Activated T-cell treated with anti-CD3 and anti-CD28 coated beads for 24 hours (primary cell): ENCODE data around the gene CPTP.

Experiments used
- DNase-seq: peaks from one replicate; pipeline ENCODE4 v3.0.0-alpha.2; 2020; ENCODE audit warnings: low read depth

The CPTP gene

GRCh38 chr1:1292442-1292779, 32.2 kb upstream of the CPTP start:
- no peak for DNase-seq

DNA sequence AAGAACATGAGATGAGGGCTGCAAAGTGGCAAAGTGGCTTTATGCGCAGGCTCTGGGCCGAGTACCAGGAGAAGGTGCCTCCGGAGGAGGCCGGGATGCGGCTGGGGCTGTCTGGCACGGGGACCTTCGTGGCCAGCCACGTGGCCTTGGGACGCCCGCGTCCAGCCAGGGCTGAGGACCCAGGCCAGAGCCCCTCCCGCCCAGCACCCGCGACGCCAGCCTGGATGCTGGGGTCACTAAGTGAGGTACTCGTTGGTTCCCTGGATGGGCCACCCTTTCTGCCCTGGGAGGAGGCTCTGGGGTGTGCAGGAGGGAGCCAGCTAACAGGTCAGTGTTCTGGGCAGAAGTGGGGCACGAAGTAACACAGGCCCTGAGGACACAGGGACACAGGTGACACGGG, 31.8 kb upstream of the CPTP start:
- DNase-seq = no peak

DNA sequence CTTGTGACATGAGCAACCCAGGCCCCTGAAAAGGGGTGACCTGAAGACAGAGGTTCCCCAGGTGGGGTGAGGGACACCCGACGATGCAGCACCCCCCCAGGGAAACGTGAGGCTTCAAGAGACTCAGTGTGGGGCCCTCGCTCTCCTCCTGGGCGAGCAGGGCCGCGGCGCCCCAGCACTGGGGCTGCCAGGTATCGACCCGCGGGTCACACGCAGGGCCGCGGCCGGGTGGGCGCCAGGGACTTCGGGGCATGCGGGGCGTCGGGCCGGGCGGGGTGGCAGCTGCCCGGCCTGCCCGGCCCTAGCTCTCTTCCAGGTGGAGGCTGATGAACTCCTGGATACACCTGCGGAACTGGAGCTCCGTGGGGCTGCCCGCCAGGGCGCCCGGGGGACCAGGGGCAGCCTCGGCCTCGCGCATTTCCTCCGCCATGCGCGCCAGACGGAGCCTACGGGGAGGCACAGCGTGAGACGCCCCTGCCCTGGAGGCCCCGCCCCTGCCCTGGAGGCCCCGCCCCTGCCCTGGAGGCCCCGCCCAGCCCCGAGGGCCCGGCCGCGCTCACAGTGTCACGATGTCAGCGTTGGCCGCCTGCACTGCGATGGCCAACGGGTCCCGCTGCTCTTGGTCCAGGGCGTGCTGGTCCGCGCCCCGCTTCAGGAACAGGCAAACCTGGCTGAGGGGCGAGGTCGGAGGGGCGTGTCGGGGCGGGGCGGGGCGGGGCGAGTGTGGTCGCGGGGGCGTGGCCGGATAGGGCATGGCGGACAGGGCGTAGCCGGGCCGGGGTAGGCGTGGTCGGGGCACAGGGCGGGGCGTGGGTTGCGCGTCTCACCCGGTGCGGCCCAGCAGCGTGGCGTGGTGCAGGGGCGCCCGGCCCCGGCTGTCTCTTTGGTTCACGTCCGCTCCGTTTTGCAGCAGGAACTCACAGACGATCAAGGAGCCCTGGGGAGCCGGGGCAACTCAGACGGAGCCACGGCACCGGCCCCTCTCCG, 31.0 kb upstream of the CPTP start:
- DNase-seq = no peak

DNA sequence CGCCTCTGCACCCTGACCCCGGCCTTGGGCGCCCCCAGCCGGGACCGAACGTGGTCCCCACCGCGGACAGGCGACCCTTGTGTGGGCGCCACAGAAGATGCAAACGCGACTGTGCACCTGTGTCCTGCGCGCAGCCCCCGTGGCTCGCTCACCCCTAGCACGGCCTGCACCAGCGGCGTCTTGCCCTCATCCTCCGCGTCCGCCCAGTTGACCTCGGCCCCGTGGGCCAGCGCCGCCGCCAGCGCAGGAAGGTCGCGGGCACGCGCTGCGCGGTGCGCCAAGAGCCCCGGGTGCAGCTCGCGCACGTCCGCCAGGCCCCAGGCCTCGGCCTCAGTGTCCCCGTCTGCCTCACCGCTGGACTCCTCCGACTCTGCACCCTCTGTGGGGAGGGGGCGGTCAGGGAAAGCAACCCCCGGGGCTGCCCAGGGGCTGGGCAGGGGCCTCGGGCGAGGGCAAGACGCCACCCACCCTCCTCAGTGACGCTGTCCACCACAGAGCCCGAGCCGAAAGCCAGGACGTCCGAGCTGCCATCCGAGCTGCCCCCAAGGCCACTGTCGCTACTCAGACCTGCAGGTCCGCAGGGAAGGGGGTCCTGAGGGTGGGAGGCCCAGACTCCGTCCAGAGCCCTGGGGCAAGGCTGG, 30.2 kb upstream of the CPTP start:
- no peak for DNase-seq

GRCh38 chr1:1295154-1295923, 29.3 kb upstream of the CPTP start:
- DNase-seq = no peak

DNA sequence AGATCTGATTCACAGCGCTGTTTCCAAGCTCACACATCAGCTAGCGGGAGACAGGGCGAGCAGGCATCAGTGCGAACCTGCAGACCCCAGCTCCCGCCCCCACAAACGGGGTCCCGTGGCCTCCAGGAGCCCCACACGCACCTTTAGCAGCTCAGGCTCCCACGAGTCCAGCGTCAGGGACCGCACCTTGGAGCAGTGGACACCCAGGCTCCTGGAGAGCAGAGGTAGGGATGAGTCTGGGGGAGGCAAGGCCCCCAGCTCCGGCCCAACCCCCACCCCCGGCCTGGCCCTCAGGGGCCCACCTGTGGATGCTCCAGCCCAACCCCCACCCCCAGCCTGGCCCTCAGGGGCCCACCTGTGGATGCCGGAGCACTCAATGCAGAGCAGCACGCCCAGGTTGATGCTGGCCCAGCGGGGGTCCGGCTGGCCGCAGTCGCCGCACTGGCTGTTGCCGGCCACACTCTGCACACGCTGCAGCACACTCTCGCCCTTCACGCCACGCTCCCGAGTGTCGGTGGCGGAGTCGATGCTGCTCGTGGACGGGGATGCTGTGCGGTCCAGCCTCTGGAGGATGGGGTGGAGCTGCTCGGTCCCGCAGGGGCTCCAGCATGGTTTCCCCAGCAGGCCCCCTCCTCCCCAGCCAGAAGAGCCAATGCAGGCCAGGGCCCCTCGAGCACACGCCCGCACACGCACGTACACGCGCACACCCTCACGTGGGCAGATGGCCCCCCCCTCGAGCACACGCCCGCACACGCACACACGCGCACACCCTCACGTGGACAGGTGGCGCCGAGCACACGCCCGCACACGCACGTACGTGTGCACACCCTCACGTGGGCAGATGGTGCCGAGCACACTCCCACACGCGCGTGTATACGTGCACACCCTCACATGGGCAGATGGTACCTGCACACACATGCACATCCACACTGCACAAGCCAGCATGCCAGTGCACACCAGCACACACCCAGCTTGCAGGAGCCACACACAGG, 28.2 kb upstream of the CPTP start:
- no peak for DNase-seq

DNA sequence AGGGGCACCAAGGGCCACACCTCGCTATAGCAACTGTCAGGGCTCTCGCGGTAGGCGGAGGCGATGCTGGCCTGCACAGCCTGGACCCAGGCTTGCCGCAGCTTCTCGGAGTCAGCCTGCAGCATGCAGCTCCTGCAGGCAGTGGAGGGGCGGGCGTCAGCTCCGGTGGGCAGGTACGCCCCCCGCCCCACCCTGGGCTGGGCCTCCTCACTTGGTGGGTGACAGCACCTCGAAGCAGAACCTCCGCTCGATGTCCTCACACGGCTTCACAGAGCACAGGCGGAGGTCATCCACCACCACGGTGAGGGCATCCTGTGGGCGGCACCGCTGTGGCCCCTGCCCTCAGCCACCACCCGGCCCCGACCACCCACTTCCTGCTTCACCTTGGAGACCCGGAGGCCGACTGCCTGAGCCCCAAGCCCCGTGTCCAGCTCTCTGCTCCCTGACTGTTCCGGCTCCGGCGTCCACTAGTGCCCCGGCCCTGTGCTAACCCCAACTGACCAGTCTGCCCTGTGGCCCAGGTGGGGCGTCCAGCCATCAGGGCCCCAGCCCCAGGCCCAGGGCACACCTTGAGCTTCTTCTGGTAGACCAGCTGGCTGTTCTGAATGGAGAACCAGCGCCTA, 26.7 kb upstream of the CPTP start:
- DNase-seq = no peak

DNA sequence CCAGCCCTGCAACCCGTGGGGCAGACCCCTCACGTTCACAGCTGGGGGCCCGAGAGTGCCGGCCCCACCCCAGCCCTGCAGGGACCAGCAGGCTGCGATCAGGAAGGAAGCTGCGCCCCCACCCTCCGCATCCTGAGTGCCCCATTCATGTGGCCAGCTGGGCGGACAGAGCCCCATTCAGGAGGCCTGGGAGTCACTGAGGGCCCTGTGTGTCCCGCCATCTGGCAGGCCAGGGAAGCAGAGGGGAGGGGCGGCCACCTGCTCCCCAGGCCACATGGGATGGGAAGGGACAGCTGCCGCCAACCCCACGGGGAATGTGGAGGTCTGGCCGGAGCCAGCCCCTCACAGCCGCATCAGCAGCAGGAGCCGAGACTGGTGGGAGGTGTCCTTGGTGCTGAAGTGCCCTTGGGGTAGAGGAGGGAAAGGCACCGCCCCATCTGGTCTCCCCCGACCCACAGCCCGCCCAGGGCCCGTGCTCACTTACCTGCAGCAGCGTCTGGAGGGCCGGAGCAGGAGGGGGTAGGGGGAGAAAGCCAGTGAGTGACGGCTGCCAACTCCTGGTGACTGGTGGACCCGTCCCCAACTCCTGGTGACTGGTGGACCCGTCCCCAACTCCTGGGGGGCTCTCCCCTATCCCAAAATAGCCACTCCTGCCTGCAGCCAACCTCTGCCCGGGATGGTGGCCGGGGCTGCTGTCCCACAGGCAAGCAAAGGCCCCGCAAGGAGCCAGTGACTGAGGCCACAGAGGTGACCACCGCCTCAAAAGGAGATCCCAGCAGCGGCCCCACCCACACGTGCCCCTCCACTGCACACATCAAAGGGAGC, 25.5 kb upstream of the CPTP start:
- DNase-seq = no peak

DNA sequence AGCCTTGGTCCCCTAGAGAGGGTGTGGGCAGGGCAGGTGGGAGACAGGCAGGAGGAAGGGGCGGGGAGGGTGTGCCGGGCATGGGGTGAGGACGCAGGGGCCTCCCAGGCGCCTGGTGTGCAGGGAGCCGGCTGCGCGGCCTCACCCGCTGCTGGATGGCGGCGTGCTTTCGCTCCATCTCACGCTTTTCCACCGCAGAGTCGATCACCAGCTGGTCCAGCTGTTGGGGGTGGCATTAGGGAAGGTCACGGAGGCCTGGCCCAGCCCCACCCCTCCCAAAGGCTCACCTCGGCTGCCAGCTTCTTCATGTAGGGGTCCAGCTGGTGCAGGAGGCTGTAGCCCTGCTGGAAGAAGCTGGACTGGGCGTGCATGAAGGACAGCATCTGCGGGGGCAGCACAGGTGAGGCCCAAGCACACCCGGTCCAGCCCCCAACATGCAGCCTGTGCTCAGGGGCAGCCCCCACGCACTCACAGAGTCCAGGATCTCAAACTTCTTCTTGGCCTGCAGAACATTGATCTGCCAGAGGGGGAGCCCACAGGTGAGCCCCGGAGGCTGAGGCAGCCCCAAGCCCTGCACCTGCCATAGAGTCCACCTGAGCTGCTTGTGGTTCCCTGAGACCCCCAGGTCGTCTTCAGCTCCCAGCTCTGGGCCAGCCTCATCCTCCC, 24.8 kb upstream of the CPTP start:
- no peak for DNase-seq

GRCh38 chr1:1300352-1300739, 24.3 kb upstream of the CPTP start:
- DNase-seq = no peak

GRCh38 chr1:1302006-1302430, 22.6 kb upstream of the CPTP start:
- no peak for DNase-seq

DNA sequence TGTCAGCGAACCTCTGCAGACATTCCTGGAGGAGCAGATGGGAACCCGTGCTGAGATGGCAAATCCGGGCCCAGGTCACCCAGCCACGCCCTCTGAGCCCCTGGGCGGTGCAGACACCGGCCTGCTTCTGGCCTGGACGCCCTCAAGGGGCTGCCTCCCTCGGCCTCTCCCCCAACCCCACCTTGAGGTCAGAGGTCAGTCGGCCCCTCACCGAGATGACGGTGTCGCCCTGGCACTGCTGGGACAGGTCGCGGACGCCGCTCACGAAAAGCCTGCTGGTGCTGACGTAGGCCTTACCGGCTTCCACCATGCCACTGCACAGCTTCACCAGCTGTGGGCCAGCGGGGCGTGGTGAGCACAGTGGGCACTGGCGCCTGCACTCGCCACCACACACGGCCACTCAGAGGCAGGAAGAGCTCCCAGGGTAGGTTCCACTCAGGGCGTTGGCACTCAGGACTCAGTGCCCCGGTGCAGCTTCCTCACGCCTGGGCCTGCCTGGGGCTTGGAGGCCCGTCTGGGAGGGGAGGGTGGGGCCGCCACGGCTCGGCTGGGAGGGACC, 21.6 kb upstream of the CPTP start:
- no peak for DNase-seq

DNA sequence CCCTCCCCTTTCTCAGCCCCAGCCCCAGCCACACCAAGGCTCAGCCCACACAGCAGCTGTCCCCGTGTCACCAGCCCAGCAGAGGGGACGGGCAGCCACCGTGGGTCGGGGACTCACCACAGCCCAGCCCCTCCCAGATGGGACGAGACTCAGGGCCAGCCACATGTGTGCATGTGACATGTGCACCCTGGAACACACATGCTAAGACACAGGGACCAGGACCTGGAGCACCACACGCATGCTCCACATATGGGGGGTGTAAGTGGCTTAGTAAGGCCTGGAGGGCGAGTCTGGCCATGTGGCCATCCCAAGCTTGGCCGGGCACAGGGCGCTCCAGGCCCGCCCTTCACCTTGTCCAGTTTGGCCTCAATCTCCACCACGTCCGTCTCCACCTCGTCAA, 20.9 kb upstream of the CPTP start:
- DNase-seq = no peak

GRCh38 chr1:1304331-1305299, 20.0 kb upstream of the CPTP start:
- DNase-seq = no peak

DNA sequence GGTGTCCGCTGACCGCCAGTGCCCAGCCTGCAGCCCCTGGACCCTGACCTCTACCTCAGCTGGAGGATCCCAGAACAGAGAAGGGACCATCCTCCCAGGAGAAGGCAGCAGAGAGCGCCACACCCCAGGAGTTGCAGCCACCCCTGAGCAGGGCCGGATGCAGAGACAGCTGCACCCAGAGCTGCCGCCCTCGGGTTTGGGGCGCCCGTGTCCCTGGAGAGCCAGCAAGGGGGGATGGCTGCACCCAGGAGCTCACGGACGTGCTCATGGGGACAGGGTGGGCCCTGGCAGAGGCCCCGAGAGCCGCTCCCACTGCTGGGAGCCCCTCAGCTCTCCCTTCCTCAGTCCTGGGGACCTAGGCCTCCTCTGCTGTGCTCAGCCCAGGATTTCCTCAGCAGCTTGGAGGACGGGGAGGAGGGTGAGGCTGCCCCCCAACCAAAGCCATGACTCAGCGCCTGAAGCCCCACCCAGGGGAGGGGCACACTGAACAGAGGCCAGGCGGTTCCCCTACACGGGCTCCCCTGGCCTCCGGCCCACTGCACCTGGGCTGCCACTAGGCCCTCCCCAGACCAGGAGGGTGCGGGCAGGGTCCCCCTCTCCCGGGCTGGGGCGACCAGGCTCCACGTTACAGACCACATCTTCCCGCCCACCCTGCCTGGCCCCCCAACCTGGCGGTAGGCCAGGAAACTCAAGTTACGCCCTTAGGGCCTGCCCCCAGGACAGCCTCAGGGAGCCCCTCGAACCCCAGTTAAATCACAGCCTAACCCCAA, 19.1 kb upstream of the CPTP start:
- peak; percentile 56 for DNase-seq

DNA sequence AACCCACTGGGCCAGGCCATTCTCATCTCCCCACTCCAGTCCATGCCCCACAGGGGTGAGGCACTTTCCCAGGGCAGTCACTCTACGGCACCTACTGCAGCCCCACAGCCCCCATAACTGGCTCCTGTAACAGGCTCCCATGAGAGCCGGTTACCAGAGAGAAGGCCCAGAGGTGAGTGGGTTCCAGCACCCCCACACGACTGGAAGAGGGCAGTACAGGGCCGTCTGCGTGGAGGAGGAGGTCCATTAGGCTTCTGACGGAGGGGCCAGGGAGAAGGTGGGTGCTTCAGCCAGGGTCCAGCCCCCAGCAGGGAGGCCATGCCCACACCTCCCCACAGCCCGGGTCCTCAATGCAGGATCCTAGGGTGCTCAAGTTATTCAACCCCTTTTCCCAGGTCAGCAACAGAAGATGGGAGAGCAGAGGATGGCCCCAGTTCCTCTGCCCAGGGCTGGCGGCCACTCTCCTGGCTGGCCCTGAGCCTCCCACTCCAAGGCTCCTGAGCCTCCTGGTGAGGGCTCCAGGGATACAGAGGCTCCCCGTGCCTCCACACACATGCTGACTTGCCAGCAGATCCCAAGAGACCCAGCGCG, 18.4 kb upstream of the CPTP start:
- no peak for DNase-seq
